HG03108 (cell line): Measurements from ENCODE around the gene PABPC1L.

Experiments used
- ATAC-seq: cut with Tn5 transposase; IDR thresholded peaks from one replicate; pipeline ENCODE4 v1.9.1; 2021; ENCODE audit warnings: moderate library complexity; ENCODE audit not compliant: unreplicated experiment

The PABPC1L gene

GRCh38 chr20:44966030-44966961 is 56.4 kb downstream of the PABPC1L start, which contains the start of gene STK4:
Gene STK4, plus strand, starts transcription at chr20:44966512. Its CDS starts 57 bp downstream, at chr20:44966569.
- ATAC-seq: peak; percentile 70

GRCh38 chr20:44967207-44967807 is 57.4 kb downstream of the PABPC1L start:
- ATAC-seq: no peak

GRCh38 chr20:44969300-44969894 is 59.5 kb downstream of the PABPC1L start:
- ATAC-seq: no peak

GRCh38 chr20:44970243-44970757 is 60.4 kb downstream of the PABPC1L start:
- ATAC-seq: no peak

- ATAC-seq: no peak
These were observed 63.2 kb downstream of the PABPC1L start for GRCh38 chr20:44973053-44973452.

GRCh38 chr20:44976698-44977097 is 66.8 kb downstream of the PABPC1L start:
- no peak for ATAC-seq

GRCh38 chr20:44979090-44979621 is 69.3 kb downstream of the PABPC1L start:
- peak; percentile 83 for ATAC-seq

- no peak for ATAC-seq
These were observed 72.0 kb downstream of the PABPC1L start for GRCh38 chr20:44981736-44982406.

GRCh38 chr20:44983093-44983674 is 73.3 kb downstream of the PABPC1L start:
- no peak for ATAC-seq

- no peak for ATAC-seq
These were observed 78.8 kb downstream of the PABPC1L start for GRCh38 chr20:44988631-44989171.
